ENCODE results near the gene PKHD1. TPM values are rescaled to one million over a fixed set of nuclear protein-coding genes. Genes with fewer than 3 reads are reported as not detected.

Gene PKHD1
- total and polyA plus RNA-seq, 2 donors (not counting 1 experiment from before 2014, with no cell fraction given), result not detected

- Histone ChIP-seq H3K4me2 (replicated peaks; ENCODE audit: low read depth, low read length, poor library complexity, severe bottlenecking) (no peak overlapping the region), H3K36me3 (replicated peaks in 1 of 2; ENCODE audit: control extremely low read depth in 1 of 2, control insufficient read depth in 1 of 2, extremely low read depth in 1 of 2, insufficient read depth in 2 of 2, low read length in 1 of 2) (no peaks in the 10 kb centered on the region), H2AFZ (ENCODE audit: insufficient read depth, low read depth, low read length, poor library complexity, severe bottlenecking) (no peak overlapping the region), H3K4me1 (ENCODE audit: control insufficient read depth in 2 of 2, insufficient read depth in 2 of 2, low read length in 2 of 2) (no peaks in the 10 kb centered on the region), H3K9me3 (ENCODE audit: control extremely low read depth in 1 of 3, control insufficient read depth in 2 of 3, insufficient read depth in 1 of 3, low read length in 2 of 3) (no peaks in the 10 kb centered on the region), H3K27ac (ENCODE audit: low read length in 2 of 2) (no peak overlapping the region), H3K4me3 (ENCODE audit: control extremely low read depth in 1 of 5, extremely low read depth in 1 of 5, insufficient read depth in 1 of 5, low read depth in 2 of 5, low read length in 4 of 5) (no peak overlapping the region), H3K9ac (ENCODE audit: low read length) (no peak overlapping the region), H4K20me1 (ENCODE audit: control insufficient read depth, insufficient read depth, low read length, poor library complexity, severe bottlenecking) (no peaks in the 10 kb centered on the region), H3K27me3 (replicated peaks in 1 of 4; ENCODE audit: control extremely low read depth in 1 of 4, control insufficient read depth in 3 of 4, insufficient read depth in 4 of 4, low read length in 3 of 4) (peaks cover 0 to 4% (median 0%) of the 10 kb centered on the region in 4 experiments), H3K79me2 (ENCODE audit: control insufficient read depth, insufficient read depth, low read length) (no peaks in the 10 kb centered on the region)
- intact Hi-C loops (cut with micrococcal nuclease), result no loop called here
- Mint-ChIP-seq H3K4me3 (no peak overlapping the region), H3K9me3 (ENCODE audit: insufficient read depth) (no peaks in the 10 kb centered on the region), H3K27me3 (peaks cover 18% of the 10 kb centered on the region), H3K4me1 (no peaks in the 10 kb centered on the region), H3K27ac (no peak overlapping the region)
- ChIA-PET CTCF (no interaction called here), POLR2A (no interaction called here)
- DNase-seq, result no peak
- TF ChIP-seq EZH2 (IDR thresholded peaks at IDR 0.05; ENCODE audit: borderline replicate concordance, insufficient read depth, low read depth, low read length, poor library complexity, severe bottlenecking) (no peak), CTCF (IDR thresholded peaks at IDR 0.05) (no peak)
- 86% methylated on average over 1 of the region's 1 CpG for WGBS (ENCODE audit: insufficient coverage)
- no peak for ATAC-seq (ENCODE audit: low read depth)
Measured at GRCh38 chr6:51865996-51866395, 221.4 kb downstream of the PKHD1 start.

- Mint-ChIP-seq H3K9me3 (ENCODE audit: insufficient read depth) (no peaks in the 10 kb centered on the region), H3K4me3 (no peak overlapping the region), H3K27ac (no peak overlapping the region), H3K4me1 (no peaks in the 10 kb centered on the region), H3K27me3 (peaks cover 18% of the 10 kb centered on the region)
- H3K9me3 ChIP-seq (ENCODE audit: control extremely low read depth in 1 of 3, control insufficient read depth in 2 of 3, insufficient read depth in 1 of 3, low read length in 2 of 3), result no peaks in the 10 kb centered on the region
- ChIA-PET POLR2A (no interaction called here), CTCF (no interaction called here)
- TF ChIP-seq CTCF (IDR thresholded peaks at IDR 0.05) (no peak), EZH2 (IDR thresholded peaks at IDR 0.05; ENCODE audit: borderline replicate concordance, insufficient read depth, low read depth, low read length, poor library complexity, severe bottlenecking) (no peak)
- no peak overlapping the region for H3K4me3 ChIP-seq (ENCODE audit: control extremely low read depth in 1 of 5, extremely low read depth in 1 of 5, insufficient read depth in 1 of 5, low read depth in 2 of 5, low read length in 4 of 5)
- DNase-seq (no peak), ATAC-seq (ENCODE audit: low read depth) (no peak)
- H3K9ac ChIP-seq (ENCODE audit: low read length), result no peak overlapping the region
- no CpG with 5 or more reads among the region's 2 CpGs for WGBS (ENCODE audit: insufficient coverage)
- H3K27me3 ChIP-seq (replicated peaks in 1 of 4; ENCODE audit: control extremely low read depth in 1 of 4, control insufficient read depth in 3 of 4, insufficient read depth in 4 of 4, low read length in 3 of 4), result peaks cover 0 to 4% (median 0%) of the 10 kb centered on the region in 4 experiments
- no peaks in the 10 kb centered on the region for H3K4me1 ChIP-seq (ENCODE audit: control insufficient read depth in 2 of 2, insufficient read depth in 2 of 2, low read length in 2 of 2)
- no peak overlapping the region for H3K4me2 ChIP-seq (replicated peaks; ENCODE audit: low read depth, low read length, poor library complexity, severe bottlenecking)
- no peak overlapping the region for H3K27ac ChIP-seq (ENCODE audit: low read length in 2 of 2)
- no peaks in the 10 kb centered on the region for H3K36me3 ChIP-seq (replicated peaks in 1 of 2; ENCODE audit: control extremely low read depth in 1 of 2, control insufficient read depth in 1 of 2, extremely low read depth in 1 of 2, insufficient read depth in 2 of 2, low read length in 1 of 2)
- H4K20me1 ChIP-seq (ENCODE audit: control insufficient read depth, insufficient read depth, low read length, poor library complexity, severe bottlenecking), result no peaks in the 10 kb centered on the region
- no peaks in the 10 kb centered on the region for H3K79me2 ChIP-seq (ENCODE audit: control insufficient read depth, insufficient read depth, low read length)
- no peak overlapping the region for H2AFZ ChIP-seq (ENCODE audit: insufficient read depth, low read depth, low read length, poor library complexity, severe bottlenecking)
- intact Hi-C loops (cut with micrococcal nuclease), result no loop called here
Measured at GRCh38 chr6:51865176-51865575, 222.2 kb downstream of the PKHD1 start.

All from B cell (primary cell).